Esophagus mucosa (tissue), 1 donor: ENCODE results near the gene RASSF9. TPM values are rescaled to one million over a fixed set of nuclear protein-coding genes. Genes with fewer than 3 reads are reported as not detected.

Experiments used
- ATAC-seq: fragments of 200-7000 bp; cut with Tn5 transposase; one replicate; pipeline ENCODE4 v1.9.1; 2020
- total RNA-seq: library from RNA; stranded (reverse); gene quantifications from one replicate; pipeline ENCODE4 v1.2.4, GENCODE V29; 2023
- donor health status: DM: yes; HTN: yes; CAD: no.

Gene RASSF9
- total RNA-seq, result 4.6 TPM

- ATAC-seq, result peak; percentile 89
Measured at GRCh38 chr12:85836197-85837090, at the start of gene RASSF9. Gene RASSF9, minus strand, starts transcription at chr12:85836409. Its CDS starts 208 bp downstream, at chr12:85836201.

GRCh38 chr12:85883763-85884162 is 47.6 kb upstream of the RASSF9 start:
- ATAC-seq, result no peak

GRCh38 chr12:85877459-85877858 is 41.2 kb upstream of the RASSF9 start:
- no peak for ATAC-seq

GRCh38 chr12:85874031-85874461 is 37.8 kb upstream of the RASSF9 start, which contains the start of gene NTS:
Gene NTS, plus strand, starts transcription at chr12:85874295. Its CDS starts 109 bp downstream, at chr12:85874404.
- ATAC-seq, result no peak

- no peak for ATAC-seq
Measured at GRCh38 chr12:85872497-85873091, 36.4 kb upstream of the RASSF9 start.

GRCh38 chr12:85866986-85867776 is 31.0 kb upstream of the RASSF9 start:
- peak; percentile 83 for ATAC-seq

- ATAC-seq, result no peak
Measured at GRCh38 chr12:85865890-85866289, 29.7 kb upstream of the RASSF9 start.

- no peak for ATAC-seq
Measured at GRCh38 chr12:85856966-85857365, 20.8 kb upstream of the RASSF9 start.

GRCh38 chr12:85855305-85855704 is 19.1 kb upstream of the RASSF9 start:
- no peak for ATAC-seq

GRCh38 chr12:85849344-85849743 is 13.1 kb upstream of the RASSF9 start:
- ATAC-seq, result no peak

GRCh38 chr12:85843606-85844310 is 7.5 kb upstream of the RASSF9 start:
- ATAC-seq, result no peak

GRCh38 chr12:85835426-85836196 is 598 bp downstream of the RASSF9 start:
- ATAC-seq, result peak; percentile 47

GRCh38 chr12:85834378-85834777 is 1.8 kb downstream of the RASSF9 start:
- no peak for ATAC-seq

- no peak for ATAC-seq
Measured at GRCh38 chr12:85833579-85833978, 2.6 kb downstream of the RASSF9 start.

- no peak for ATAC-seq
Measured at GRCh38 chr12:85831327-85831990, 4.8 kb downstream of the RASSF9 start.

GRCh38 chr12:85829391-85829790 is 6.8 kb downstream of the RASSF9 start:
- no peak for ATAC-seq

- no peak for ATAC-seq
Measured at GRCh38 chr12:85828576-85828975, 7.6 kb downstream of the RASSF9 start.

GRCh38 chr12:85825746-85826145 is 10.5 kb downstream of the RASSF9 start:
- peak; percentile 69 for ATAC-seq

GRCh38 chr12:85823436-85824180 is 12.6 kb downstream of the RASSF9 start:
- peak; percentile 56 for ATAC-seq

GRCh38 chr12:85821759-85822158 is 14.4 kb downstream of the RASSF9 start:
- ATAC-seq, result no peak
